ENCODE data around the gene WDR53. TPM values are rescaled to one million over a fixed set of nuclear protein-coding genes. Genes with fewer than 3 reads are reported as not detected.

Gene WDR53
- total RNA-seq, 1 experiment from 2014 or later: 20.3 TPM

DNA sequence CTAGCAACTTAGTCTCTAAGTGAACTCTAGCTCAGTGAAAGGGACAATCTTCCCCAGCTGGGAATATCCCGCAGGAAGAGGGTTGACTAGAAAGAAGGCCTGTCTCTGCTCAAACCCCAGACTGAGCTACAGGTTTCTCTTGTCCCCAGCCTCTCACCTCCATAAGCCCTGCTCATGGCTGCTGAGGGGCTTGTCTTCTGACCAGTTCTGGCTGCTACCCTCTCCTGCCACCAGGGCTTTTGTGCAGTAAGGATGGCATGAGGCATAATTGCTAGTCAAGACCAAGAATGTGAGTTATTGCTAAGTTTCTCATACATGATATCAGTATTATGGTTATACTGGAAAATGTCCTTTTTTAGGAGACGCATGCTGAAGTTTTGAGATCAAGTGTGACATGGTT lies 21.3 kb downstream of the WDR53 start:
- BruUV-seq (replicated peaks): no TSS peak
- TF ChIP-seq, protein P1, sequence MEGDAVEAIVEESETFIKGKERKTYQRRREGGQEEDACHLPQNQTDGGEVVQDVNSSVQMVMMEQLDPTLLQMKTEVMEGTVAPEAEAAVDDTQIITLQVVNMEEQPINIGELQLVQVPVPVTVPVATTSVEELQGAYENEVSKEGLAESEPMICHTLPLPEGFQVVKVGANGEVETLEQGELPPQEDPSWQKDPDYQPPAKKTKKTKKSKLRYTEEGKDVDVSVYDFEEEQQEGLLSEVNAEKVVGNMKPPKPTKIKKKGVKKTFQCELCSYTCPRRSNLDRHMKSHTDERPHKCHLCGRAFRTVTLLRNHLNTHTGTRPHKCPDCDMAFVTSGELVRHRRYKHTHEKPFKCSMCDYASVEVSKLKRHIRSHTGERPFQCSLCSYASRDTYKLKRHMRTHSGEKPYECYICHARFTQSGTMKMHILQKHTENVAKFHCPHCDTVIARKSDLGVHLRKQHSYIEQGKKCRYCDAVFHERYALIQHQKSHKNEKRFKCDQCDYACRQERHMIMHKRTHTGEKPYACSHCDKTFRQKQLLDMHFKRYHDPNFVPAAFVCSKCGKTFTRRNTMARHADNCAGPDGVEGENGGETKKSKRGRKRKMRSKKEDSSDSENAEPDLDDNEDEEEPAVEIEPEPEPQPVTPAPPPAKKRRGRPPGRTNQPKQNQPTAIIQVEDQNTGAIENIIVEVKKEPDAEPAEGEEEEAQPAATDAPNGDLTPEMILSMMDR (IDR thresholded peaks at IDR 0.05; ENCODE audit: unreplicated experiment): no peak
- no peaks in the 10 kb centered on the region for H3K9me3 Mint-ChIP-seq (ENCODE audit: low read depth, unreplicated experiment)
- CTCF ChIA-PET: interaction anchor here (0.6 kb wide), 1 partner anchor 38 kb away, joined by 4 read pairs; no protein-coding TSS in a partner anchor
- no peaks in the 10 kb centered on the region for H3K4me1 Mint-ChIP-seq (ENCODE audit: low read depth, unreplicated experiment)
- no peak overlapping the region for H3K27ac Mint-ChIP-seq (ENCODE audit: unreplicated experiment)
- no peak for DNase-seq
- no peak overlapping the region for H3K4me3 Mint-ChIP-seq (ENCODE audit: low read depth, unreplicated experiment)
- H3K36me3 Mint-ChIP-seq (ENCODE audit: insufficient read depth, unreplicated experiment): no peaks in the 10 kb centered on the region
- intact Hi-C loops (cut with micrococcal nuclease; ENCODE audit: unreplicated experiment): no loop called here
- peaks cover 13% of the 10 kb centered on the region for H3K27me3 Mint-ChIP-seq (ENCODE audit: unreplicated experiment)

GRCh38 chr3:196546537-196546936 lies 21.8 kb downstream of the WDR53 start:
- H3K36me3 Mint-ChIP-seq (ENCODE audit: insufficient read depth, unreplicated experiment): no peaks in the 10 kb centered on the region
- DNase-seq: no peak
- peaks cover 13% of the 10 kb centered on the region for H3K27me3 Mint-ChIP-seq (ENCODE audit: unreplicated experiment)
- H3K4me3 Mint-ChIP-seq (ENCODE audit: low read depth, unreplicated experiment): no peak overlapping the region
- H3K9me3 Mint-ChIP-seq (ENCODE audit: low read depth, unreplicated experiment): no peaks in the 10 kb centered on the region
- no TSS peak for BruUV-seq (replicated peaks)
- intact Hi-C loops (cut with micrococcal nuclease; ENCODE audit: unreplicated experiment): no loop called here
- H3K4me1 Mint-ChIP-seq (ENCODE audit: low read depth, unreplicated experiment): no peaks in the 10 kb centered on the region
- H3K27ac Mint-ChIP-seq (ENCODE audit: unreplicated experiment): no peak overlapping the region
- CTCF ChIA-PET: interaction anchor here (0.6 kb wide), 1 partner anchor 38 kb away, joined by 4 read pairs; no protein-coding TSS in a partner anchor
- TF ChIP-seq, protein P1 (IDR thresholded peaks at IDR 0.05; ENCODE audit: unreplicated experiment): no peak

DNA sequence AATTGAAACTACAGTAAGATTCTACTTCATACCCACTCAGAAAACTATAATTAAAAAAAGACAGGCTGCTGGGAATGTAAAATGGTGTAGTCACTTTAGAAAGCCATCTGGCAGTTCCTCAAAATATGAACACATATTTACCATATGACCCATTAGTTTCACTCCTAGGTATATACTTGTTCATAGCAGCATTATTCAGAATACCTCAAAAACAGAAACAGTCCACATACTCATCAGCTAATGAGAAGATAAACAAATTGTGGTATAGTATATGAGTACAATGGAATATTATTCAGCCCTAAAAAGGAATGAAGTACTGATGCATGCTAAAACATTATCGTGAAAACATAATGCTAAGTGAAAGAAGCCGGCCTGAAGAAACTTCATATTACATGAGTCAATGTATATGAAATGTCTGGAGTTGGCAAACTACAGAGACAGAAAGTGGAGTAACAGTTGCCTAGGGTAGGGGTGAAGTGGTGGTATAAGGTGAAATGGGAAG lies 23.8 kb downstream of the WDR53 start:
- TF ChIP-seq, protein P1 (IDR thresholded peaks at IDR 0.05; ENCODE audit: unreplicated experiment): no peak
- Mint-ChIP-seq H3K4me1 (ENCODE audit: low read depth, unreplicated experiment) (no peaks in the 10 kb centered on the region), H3K9me3 (ENCODE audit: low read depth, unreplicated experiment) (no peaks in the 10 kb centered on the region), H3K27ac (ENCODE audit: unreplicated experiment) (no peak overlapping the region), H3K4me3 (ENCODE audit: low read depth, unreplicated experiment) (no peak overlapping the region), H3K27me3 (ENCODE audit: unreplicated experiment) (peaks cover 13% of the 10 kb centered on the region), H3K36me3 (ENCODE audit: insufficient read depth, unreplicated experiment) (no peaks in the 10 kb centered on the region)
- intact Hi-C loops (cut with micrococcal nuclease; ENCODE audit: unreplicated experiment): no loop called here
- CTCF ChIA-PET: no interaction called here
- no TSS peak for BruUV-seq (replicated peaks)
- DNase-seq: no peak

DNA sequence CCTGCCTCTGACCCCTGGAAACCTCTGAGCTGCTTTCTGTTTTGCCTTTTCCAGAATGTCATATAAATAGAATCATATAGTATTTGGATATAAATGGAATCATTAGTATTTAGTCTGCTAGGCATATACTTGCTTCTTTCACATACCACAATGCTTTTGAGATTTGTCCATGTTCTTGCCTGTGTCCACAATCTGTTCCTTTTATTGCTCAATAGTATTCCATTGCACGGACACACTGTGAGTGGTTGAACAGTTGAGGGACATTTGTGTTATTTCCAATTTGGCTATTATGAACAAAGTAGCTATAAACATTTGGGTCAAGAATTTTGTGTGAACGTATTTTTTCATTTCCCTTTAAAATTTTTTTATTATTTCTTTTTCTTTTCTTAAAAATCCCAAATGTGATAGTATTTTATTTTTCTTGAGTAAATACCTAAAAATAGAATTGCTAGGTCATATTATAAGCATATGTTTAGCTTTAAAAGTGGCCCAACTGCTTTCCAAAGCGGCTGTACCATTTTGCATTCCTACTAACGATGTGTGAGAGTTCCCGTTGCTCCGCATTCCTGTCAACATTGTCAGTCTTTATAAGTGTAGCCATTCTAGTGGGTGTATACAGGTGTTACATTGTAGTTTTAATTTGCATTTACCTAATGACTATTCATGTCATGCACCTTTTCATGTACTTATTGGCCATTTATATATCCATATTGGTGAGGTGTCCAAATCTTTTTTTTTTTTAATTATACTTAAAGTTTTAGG lies 26.5 kb downstream of the WDR53 start:
- no peak overlapping the region for H3K27ac Mint-ChIP-seq (ENCODE audit: unreplicated experiment)
- TF ChIP-seq, protein P1 (IDR thresholded peaks at IDR 0.05; ENCODE audit: unreplicated experiment): no peak
- intact Hi-C loops (cut with micrococcal nuclease; ENCODE audit: unreplicated experiment): no loop called here
- H3K27me3 Mint-ChIP-seq (ENCODE audit: unreplicated experiment): peaks cover 13% of the 10 kb centered on the region
- no peaks in the 10 kb centered on the region for H3K9me3 Mint-ChIP-seq (ENCODE audit: low read depth, unreplicated experiment)
- no peak for DNase-seq
- no peaks in the 10 kb centered on the region for H3K4me1 Mint-ChIP-seq (ENCODE audit: low read depth, unreplicated experiment)
- no peaks in the 10 kb centered on the region for H3K36me3 Mint-ChIP-seq (ENCODE audit: insufficient read depth, unreplicated experiment)
- H3K4me3 Mint-ChIP-seq (ENCODE audit: low read depth, unreplicated experiment): no peak overlapping the region
- BruUV-seq (replicated peaks): no TSS peak
- CTCF ChIA-PET: interaction anchor here (0.5 kb wide), 1 partner anchor 573 kb away, joined by 4 read pairs; no protein-coding TSS in a partner anchor

All from Calu3 (cell line).